HG02763 (cell line): ENCODE measurements around the gene TOLLIP.

Experiments used
- ATAC-seq: cut with Tn5 transposase; IDR thresholded peaks from one replicate; pipeline ENCODE4 v1.9.1; 2021; ENCODE audit warnings: mild to moderate bottlenecking, moderate library complexity; ENCODE audit not compliant: unreplicated experiment

The TOLLIP gene

DNA sequence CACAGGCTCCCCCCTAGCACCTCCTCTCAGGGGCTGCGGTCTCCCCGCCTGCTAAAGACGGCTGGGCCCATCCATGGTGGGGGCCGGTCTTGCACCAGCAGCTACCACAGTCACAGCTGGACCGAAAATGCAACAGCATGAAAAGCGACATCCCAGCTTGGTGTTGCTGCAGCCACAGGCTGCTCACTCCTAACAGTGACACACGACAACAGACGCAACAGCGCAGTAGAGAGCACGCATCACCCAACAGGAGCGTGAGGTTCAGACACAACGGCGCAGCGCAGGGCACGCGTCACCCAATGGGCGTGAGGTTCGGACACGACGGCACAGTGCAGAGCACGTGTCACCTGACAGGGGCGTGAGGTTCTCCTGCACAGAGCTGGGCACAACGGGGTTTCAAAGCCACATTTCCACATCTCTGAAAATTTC lies 24.1 kb downstream of the TOLLIP start:
- no peak for ATAC-seq

DNA sequence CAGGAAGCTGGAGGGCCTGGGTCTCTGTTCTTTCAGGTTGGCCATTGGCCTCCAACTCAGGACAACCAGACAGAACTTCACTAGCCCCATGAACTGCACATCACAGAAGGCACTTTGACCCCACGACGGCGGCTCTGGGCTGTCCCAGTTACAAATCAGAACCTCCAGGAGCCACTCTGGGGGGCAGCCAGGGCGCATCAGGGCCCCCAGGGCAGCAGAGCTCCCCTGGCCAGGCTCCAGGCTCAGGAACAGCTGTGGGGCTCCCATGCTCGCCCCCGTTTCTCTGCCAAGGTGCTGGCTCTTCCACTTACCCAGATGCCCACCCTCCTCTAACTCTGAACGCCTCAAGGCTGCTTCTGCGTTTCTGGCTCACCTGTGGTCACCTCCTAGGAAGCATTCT lies 25.5 kb downstream of the TOLLIP start:
- no peak for ATAC-seq

DNA sequence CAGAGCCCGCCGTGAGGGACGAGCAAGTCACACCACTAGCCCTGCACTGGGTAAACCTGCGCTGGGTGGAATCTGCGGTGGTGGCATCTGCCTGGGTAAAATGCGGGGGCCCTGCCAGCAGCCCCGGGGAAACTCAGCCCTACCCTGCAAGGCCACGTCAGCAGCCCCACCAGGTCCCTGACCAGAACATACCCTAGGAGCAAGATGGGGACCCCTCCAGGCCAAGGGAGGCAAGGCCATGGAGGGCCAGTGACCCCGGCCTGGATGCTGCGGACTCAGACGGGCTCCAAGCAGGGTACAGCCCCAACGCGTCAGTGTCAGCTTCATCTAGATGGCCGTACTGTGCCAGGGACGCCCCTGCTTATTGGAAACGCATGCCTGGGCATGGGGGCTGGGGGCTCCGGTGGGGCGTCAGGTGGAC lies 26.3 kb downstream of the TOLLIP start:
- ATAC-seq: no peak

DNA sequence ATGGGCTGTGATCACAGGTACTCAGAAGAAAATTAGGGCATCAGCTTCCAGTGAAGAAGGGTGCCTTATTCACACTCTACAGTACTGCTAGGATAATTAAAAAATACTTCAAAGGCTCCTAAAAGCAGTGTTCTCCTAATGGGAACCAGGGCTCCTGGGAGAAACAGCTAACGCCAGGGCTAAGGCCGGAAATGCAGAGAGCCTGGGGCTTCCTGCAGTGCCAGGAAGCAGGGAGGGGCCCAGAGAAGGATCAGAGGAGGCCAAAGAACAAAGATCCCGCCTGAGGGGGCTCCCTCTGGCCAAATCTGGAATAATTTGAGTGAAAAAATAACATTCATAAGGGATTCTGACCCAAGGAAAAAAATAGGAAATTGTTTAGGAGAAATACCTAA lies 27.5 kb downstream of the TOLLIP start:
- ATAC-seq: no peak

DNA sequence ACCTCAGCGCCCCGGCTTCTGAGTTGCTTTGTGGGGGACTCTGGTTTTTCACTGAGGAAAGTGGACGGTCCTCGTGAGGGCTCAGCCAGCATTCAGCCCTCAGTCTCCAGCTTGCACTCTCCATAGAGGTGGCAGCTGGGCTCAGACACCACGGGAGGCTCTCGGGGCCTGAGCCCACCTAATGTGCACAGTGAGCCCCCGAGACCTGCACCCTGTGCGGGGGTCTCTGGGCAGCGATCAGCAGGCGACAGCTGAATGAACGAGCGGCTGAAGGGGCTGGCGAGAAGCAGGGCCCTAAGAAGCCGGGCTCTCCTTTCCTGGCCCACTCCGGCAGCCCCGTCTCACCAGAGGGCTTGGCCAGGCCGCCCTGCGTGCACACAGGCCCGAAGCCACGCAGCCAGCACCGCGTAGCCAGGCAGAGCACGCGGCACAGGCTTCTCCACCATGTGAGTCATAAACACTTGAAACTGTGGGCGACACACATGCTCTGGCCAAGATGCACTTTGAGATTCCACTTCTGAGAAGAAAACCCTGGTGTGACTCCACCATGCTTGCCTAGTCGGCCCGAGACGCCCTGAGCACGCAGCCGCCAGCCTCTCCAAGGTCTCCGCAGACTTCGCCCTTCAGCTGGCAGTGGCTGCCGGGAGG lies 28.0 kb downstream of the TOLLIP start:
- no peak for ATAC-seq

DNA sequence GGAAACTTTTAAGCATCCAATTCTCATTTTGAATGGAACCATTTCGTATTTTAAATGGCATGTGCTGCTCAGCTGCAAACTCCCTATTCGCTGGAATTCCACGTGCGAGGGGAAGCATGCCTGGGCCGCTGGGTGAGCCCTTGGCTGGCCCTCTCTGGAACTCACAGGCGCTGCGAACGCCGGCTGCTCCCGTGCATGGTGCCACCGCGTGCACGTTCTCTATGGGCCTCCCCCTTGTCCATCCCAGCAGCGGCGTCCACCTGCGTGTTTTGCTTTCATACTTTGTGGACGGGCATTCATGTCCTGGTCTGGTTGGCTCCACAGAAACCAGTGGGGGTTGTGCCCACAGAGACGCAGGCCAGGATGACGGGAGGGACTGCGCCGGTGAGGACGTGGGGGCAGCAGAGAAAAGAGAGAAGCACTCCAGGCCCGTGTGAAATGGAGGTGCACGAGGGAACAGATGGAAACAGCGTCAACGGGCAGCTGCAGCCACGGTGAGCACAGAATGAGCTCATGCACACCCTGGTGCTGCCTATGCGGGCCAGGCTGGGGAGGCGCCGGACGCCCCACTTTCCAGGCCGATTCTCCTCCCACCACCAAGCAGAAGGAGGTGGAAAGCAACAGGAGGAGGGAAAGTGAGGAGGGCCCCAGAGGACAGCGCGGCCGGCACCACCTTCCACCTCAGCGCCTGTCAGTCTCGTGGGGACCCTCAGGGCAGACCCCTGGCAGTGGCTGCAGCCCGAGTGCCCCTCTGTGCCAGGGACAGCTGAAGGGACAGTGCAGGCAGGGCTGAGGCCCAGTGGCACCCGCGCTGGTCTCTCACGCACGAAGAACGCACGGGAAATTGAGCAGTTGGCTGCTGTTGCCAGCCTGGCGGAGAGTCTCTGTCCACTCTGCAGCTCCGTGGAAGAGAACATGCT lies 29.1 kb downstream of the TOLLIP start:
- no peak for ATAC-seq

DNA sequence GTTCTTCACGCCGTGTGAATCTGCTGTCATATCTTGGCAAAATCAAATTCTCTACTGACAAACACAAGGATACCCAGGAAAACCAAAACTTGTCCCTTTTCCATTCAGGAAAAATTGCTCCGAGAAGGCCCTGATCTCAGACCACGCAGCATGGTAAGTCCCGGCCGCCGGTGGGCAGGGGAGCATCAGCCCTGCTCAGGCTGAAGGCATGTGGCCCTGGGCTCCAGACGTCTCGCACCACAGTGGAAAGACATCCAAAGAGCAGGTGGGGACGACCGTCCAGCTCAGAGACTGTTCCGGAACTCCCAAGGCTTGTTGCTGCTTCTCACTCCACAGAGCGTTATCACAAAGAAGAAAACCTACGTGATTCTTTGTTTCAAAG lies 29.8 kb downstream of the TOLLIP start:
- ATAC-seq: no peak

DNA sequence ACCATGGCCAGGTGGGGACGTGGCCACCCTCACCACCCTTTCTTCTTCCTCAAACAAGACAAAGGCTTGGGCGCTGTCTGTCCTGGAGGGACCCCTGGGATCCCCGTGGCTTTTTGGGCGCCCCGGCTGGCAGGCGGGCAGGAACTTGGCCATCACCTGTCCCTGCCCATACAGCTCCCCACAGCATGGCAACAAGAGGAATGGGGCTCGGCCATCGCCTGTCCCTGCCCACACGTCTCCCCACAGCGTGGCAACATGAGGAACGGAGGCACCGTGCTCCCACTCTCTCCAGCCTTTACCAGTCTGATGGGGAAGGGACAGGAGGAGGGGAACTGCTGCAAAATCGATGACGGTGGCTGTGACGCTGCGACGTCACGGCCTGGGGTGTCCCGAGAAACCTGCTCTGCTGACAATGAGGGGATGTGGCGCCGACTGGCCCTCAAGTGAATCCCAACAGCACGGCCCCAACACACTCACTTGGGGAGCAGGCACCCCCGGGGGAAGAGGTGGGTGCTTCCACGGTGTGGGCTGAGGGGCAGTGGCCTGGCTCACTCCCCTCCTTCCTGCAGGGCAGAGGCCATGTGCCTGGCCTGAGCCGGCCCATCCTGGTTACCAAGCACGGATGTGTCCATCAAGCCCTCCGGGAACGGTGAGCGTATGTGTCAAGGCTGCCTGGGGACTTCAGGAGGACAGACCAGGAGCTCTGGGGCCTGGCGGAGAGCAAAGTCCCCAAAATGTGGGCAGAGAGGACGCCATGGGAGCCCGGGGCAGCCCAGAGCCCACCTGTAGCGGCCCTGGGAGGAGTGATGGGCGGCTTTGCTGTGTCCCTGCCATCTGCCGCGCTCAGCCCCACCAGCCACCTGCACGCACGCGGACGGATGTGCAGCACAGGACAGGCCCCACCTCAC lies 30.4 kb downstream of the TOLLIP start:
- ATAC-seq: no peak

DNA sequence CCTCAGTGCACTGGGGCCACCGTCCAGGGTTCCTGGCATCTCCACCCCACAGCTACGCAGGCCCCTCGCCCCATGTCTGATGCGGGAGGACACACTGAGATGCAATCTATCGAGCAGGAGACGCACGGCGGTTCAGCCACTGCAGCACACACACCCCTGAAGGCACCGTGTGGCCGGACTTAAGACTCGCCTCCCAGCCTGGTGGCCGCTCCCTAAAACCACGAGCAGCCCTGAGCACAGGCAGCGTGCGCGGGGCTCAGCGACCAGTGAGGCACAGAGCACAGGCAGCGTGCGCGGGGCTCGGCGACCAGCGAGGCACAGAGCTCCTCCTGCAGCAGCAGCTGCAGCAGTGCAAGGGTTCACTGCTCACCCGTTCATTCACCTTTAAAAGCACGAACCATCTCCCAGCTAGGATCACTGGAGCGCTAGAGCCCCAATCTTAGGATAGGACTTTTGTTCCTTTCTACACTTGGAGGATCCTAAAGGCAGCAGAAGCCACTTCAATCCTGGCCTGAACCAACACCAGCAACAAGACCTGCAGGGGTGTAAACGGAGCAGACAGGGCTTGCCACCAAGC lies 31.4 kb downstream of the TOLLIP start:
- ATAC-seq: no peak

DNA sequence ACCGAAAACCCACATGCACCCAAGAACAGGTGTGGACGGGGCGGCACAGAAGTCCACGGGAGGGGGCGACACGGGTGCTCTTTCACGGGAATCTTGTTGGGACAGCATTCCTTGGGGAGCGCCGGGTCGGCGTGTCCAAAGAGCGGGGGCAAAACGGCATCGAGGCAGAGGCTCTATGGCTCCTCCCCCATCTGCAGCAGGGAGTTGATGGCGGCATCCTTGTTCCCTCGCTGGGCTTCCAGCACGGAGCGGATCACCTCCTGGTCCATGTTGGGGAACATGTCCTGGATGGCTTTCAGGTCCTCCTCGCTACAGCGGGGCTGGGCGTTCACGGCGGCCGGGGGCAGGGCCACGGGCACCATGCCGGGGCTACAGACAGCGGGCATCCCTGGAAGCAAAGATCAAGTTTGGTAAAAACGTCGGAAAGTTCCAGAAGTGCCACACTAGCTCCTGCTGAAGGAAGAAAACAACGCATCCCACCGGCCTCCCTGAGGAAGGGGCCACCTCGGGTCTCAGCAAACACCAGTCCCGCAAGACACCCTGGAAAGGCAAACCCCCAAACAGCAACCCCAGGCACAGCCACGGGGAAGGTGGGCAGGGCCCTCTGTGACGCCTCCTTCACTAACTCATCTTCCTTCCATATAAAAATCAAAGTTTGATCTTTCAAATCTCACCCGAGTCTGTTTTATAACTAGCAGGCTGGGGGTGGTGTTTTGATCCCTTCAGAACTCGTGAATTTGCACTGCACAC lies 32.4 kb downstream of the TOLLIP start:
- no peak for ATAC-seq

DNA sequence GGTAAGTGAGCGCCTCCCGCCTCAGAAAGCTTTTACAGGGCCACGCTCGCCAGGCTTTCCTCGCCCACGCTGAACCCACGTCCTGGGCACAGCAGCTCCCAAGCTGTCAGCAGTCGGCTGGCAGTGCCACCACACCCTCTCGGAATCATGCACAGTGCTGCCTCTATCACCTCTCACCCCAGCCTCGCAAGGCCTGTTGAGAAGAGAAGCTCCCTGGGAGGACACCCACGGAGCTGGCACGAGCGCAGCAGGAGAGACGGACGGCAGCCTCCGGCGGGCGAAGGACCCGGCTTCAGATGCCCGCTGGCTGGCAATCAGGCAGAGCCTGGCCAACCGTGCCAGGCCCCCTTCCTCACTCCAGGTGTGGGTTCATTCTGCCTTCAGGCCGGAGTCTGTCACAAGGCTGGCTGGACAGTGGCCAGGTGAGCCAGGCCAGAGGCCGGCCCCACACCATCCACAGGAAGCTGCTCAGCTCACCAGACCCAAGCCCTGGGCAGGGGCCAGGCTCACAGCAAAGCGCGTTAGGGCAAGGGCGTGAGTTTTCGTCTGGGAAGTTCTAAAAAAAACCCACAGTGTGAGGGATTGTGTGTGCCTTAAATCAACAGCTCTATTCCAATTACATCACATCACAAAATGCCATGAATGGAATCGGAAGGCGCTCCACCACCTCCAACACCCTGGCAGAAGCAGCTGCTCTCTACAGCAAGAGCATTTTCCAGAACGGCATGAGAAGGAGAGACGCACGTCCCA lies 33.2 kb downstream of the TOLLIP start:
- ATAC-seq: no peak

DNA sequence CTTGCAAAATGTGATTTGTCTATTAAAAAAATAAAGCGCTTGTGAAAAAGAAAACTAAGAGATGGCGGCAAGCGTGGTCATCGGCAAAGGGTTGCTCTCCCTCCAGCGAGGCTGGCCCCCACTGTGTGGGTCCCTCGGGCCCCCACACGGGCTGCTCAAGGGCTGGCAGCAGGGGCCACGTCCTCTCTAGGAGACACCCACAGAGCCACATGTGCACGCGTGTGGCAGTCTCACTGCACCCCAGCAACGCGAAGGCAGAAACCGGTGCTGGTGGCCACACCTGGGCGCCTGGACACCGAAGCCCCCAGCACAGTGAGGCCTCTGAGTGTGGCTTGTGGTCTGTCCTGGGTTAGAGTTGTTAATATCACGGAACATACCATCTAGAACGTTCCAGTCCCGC lies 34.4 kb downstream of the TOLLIP start:
- no peak for ATAC-seq

DNA sequence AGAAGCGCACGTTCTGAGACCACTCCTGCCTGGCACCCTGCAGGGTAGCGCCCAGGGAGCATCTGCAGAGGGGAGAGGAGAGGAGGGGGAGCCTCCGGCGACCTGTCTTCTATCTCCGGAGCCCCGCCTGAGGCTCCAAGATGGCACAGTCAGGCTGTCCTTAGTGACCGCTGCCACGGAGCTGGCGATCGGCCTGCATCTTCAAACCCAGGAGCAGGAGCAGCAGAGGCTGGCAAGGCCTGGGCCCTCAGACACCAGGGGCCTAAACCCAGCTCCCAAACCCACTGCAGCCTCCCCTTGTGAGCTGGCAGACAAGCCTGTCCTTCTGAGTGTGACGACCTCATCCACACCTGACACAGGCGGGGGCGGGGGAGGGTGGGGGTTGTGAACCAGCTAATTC lies 34.9 kb downstream of the TOLLIP start:
- ATAC-seq: no peak

DNA sequence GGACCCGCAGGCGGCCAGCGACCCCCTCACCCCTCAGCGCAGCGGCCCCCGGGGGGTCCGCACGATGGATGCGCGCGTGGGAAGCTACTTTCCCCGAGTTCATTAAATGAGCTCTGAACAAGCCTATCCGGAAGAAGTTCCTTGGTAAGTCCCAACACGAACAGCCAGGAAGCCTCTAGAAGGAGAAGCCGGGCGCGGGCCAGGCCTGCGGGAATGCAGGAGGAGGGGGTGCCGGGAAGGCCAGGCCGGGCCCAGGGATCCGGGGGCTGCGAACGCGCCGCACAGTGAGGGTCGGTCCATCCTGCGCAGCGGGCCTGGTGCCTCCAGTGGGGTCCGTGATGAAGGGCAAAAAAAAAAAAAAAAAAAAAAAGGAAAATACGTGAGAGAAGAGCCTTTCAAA lies 36.9 kb downstream of the TOLLIP start:
- no peak for ATAC-seq

DNA sequence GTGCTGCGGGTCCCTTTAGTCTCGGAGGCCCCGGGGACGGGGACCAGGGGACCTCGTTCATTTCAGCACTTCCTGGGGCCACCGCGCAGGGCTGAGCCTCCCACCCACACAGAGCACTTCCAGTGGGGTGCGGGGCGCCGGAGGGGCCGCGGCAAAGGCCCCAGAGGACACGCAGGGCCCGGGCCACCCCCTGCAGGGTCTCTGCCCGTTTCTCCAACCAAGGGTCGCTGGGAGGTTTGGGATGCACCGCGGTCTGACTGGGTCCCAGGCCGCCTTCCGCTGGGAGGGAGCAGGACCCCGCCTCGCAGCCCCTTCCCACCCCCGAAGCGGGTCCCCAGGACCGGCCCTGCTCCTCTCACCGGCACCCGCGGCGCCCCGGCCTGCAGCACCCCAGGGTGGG lies 37.5 kb downstream of the TOLLIP start:
- no peak for ATAC-seq

DNA sequence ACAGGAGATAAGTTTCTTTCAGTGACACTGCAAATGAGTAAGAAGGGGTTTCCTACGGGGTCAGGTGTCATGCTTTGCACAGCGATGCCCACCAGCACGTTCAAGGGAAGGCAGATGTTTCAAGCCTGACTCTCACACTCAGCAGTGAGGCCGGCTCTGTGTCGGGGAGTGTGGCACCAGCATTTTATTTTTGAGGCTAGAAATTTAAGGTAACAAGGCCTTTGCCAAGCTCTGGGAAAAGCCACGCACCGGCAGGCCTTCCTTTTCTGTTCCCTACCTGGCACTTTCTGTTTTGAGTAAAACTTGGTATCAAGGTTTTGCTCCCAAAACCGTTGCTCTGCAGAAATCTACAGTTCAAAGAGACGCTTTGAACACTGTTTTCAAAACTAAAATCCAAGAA lies 38.0 kb downstream of the TOLLIP start:
- ATAC-seq: no peak

DNA sequence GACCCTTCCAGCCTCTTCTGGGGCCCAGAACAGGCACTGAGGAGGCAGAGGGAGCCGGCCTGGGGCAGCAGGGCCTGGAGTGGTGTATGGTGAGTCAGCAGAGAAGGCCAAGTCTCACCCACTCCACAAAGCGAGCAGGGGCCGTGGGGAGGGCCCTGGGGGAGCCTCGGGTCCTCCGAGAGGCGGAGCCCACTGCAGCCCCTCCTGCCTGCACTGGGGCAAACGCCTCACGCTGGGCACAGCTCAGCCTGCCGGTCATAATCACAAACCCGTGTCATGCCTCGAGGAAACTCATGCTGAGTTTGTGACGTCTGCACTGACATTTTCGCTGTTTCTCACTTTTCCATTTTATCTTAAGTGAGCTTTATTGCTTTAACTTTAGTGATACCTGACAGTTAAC lies 38.4 kb downstream of the TOLLIP start:
- no peak for ATAC-seq

DNA sequence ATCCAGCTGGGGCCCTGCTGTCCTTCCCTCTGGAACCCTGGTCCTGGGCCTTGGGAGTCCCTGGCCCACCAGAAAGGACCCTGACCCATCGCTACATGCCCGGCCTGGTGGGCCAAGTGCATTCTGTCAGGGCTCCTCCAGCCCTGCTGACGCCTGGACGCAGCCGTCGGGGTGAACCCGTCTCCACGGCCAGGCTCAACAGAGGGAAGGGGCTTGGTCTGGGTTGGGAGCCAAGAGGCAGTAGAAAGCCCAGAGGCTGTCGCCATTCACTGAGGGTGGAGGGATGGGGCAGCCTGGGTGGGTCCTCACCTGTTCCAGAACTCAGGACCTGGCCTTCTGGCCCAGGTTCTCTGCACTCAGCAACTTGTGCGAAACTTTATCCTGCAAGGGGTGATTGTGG lies 39.0 kb downstream of the TOLLIP start:
- no peak for ATAC-seq

DNA sequence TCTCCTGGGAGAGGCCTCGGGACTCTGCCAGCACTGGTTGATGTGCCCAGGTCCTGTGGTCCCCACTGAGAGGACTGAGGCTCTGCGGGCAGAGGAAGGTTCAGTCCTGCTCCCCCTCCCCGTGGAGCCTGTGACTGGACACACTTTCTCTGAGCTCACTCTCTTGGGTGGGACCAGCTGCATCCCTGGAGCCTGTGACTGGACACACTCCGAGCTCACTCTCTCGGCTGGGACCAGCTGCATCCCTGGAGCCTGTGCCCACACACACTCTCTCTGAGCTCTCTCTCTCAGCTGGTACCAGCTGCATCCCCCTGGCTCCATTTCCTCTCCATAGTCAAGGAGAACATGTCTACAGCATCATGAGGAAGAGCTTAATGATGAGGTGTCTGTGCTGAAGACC lies 39.5 kb downstream of the TOLLIP start:
- no peak for ATAC-seq
